ENCODE results near the gene ANKRD34A. TPM values are rescaled to one million over a fixed set of nuclear protein-coding genes. Genes with fewer than 3 reads are reported as not detected.

The ANKRD34A gene
- total and polyA plus RNA-seq, 2 of the 8 experiments (the other 6 are each of a cell fraction or from before 2014, with no cell fraction given) = 0.15 to 0.20 TPM

DNA sequence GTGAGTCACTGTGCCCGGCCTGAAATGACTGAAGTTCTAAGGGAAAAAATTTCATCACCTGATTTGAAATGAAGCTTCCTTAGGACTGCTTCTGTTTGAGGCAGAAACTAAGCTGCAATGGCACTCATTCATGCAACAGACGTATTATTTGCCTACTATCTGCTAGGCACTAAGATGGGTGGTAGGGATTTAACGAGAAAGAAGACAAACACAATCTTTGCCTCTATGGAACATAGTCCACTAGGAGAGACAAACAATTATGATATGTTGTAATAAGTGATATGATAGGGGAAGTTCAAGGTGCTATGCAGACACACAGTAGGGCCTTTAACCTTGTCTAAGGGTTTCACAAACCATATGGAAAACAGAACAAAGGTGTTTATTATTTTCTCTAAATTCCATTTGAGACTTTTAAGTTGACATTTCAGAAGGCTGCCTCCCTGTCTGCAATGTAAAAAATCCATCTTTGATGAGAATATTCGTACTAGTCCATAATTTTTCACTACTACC, 17.8 kb downstream of the ANKRD34A start:
- H3K27ac ChIP-seq (ENCODE audit: low read depth, low read length) = no peak overlapping the region
- 80% methylated on average over 4 of the region's 4 CpGs; no CpG with 5 or more reads in 1 of the 2 experiments for WGBS, 2 experiments (ENCODE audit: extremely low coverage in 1 of 2, insufficient coverage in 1 of 2, insufficient read length in 1 of 2, insufficient replicate concordance in 2 of 2, low coverage in 1 of 2, low lambda C conversion rate in 2 of 2, missing lambda C conversion rate in 1 of 2)
- H3K14ac ChIP-seq (ENCODE audit: insufficient read length) = no peak overlapping the region
- H3K18ac ChIP-seq (ENCODE audit: extremely low read depth, low read length) = no peak overlapping the region
- H2BK5ac ChIP-seq (ENCODE audit: low read depth, low read length) = no peak overlapping the region
- no peaks in the 10 kb centered on the region for H4K20me1 ChIP-seq (replicated peaks in 1 of 2; ENCODE audit: control insufficient read depth in 1 of 2, insufficient read depth in 2 of 2, low read length in 2 of 2)
- no peak overlapping the region for H3K23ac ChIP-seq (ENCODE audit: insufficient read length)
- H2AFZ ChIP-seq (ENCODE audit: low read length) = no peak overlapping the region
- DNase-seq (ENCODE audit: low read depth in 1 of 2, low spot score in 2 of 2) = no peak
- H2BK20ac ChIP-seq (ENCODE audit: low read length) = no peak overlapping the region
- H3K79me1 ChIP-seq (ENCODE audit: low read depth, low read length) = no peaks in the 10 kb centered on the region
- no peak overlapping the region for H2AK5ac ChIP-seq (ENCODE audit: low read depth, low read length)
- no peaks in the 10 kb centered on the region for H3K27me3 ChIP-seq (replicated peaks in 1 of 4; ENCODE audit: control insufficient read depth in 3 of 4, extremely low read depth in 1 of 4, insufficient read depth in 3 of 4, low read length in 3 of 4)
- peaks cover 0 to 8% (median 2%) of the 10 kb centered on the region in 4 experiments; a peak in 4 of 7 replicates for H3K4me1 ChIP-seq (replicated peaks in 1 of 4; ENCODE audit: control insufficient read depth in 3 of 4, insufficient read depth in 4 of 4, low read length in 3 of 4)
- no peaks in the 10 kb centered on the region for H3K36me3 ChIP-seq (ENCODE audit: control insufficient read depth in 2 of 4, insufficient read depth in 4 of 4, low read length in 3 of 4)
- no peak overlapping the region for H3K4ac ChIP-seq (replicated peaks; ENCODE audit: insufficient read length, low read depth, low read length)
- ChIA-PET POLR2A (ENCODE audit: partially characterized antibody) (interaction anchor here (2.8 kb wide), 1 partner anchor 19 kb away, joined by 11 read pairs; the partner anchor contains the start of gene RBM8A), CTCF (ENCODE audit: partially characterized antibody) (interaction anchor here (3.3 kb wide), 1 partner anchor 13 kb away, joined by 10 read pairs; no protein-coding TSS in a partner anchor)
- no peaks in the 10 kb centered on the region for H3K9me3 ChIP-seq (ENCODE audit: insufficient read depth in 2 of 2, low read depth in 1 of 2, low read length in 1 of 2)
- H3K4me2 ChIP-seq (ENCODE audit: insufficient read depth in 1 of 2, low read depth in 2 of 2, low read length in 2 of 2) = no peak overlapping the region
- no peak overlapping the region for H4K91ac ChIP-seq (replicated peaks; ENCODE audit: insufficient read length, low read length)
- no peaks in the 10 kb centered on the region for H3K79me2 ChIP-seq (ENCODE audit: control insufficient read depth in 1 of 2, insufficient read depth in 2 of 2, low read length in 2 of 2)
- no peak overlapping the region for H4K5ac ChIP-seq (ENCODE audit: insufficient read length, low read depth, low read length)
- H3K4me3 ChIP-seq (ENCODE audit: extremely low read depth in 1 of 4, insufficient read depth in 2 of 4, low read depth in 3 of 4, low read length in 4 of 4) = no peak overlapping the region
- no peak overlapping the region for H4K8ac ChIP-seq (ENCODE audit: extremely low read depth, insufficient read depth, low read length)
- H2BK15ac ChIP-seq (ENCODE audit: low read length) = no peak overlapping the region
- no peak for FAIRE-seq
- no peak overlapping the region for H2BK120ac ChIP-seq (replicated peaks; ENCODE audit: low read depth, low read length)
- no peaks in the 10 kb centered on the region for H3K23me2 ChIP-seq (ENCODE audit: low read depth, low read length)
- no peak overlapping the region for H2BK12ac ChIP-seq (ENCODE audit: low read depth, low read length)
- no peak overlapping the region for H3K56ac ChIP-seq (replicated peaks; ENCODE audit: insufficient read length, low read depth, low read length)
- no peak overlapping the region for H3K9ac ChIP-seq (replicated peaks in 1 of 4; ENCODE audit: extremely low read depth in 1 of 4, low read depth in 3 of 4, low read length in 3 of 4)
- no peak for TF ChIP-seq HDAC6 (IDR thresholded peaks at IDR 0.05; ENCODE audit: low read depth, low read length)
- TF ChIP-seq POLR2A (IDR thresholded peaks at IDR 0.05; ENCODE audit: control extremely low read depth in 1 of 2, low read depth in 2 of 2, low read length in 2 of 2) = no peak
- TF ChIP-seq PHF8 (conservative IDR thresholded peaks at IDR 0.05; ENCODE audit: low read depth, low read length) = no peak
- no peak for TF ChIP-seq USF2 (IDR thresholded peaks at IDR 0.05; ENCODE audit: low read length)
- TF ChIP-seq SRF (IDR thresholded peaks at IDR 0.05; ENCODE audit: low read depth, low read length) = no peak
- no peak for TF ChIP-seq EP300 (IDR thresholded peaks at IDR 0.05; ENCODE audit: borderline replicate concordance in 1 of 2, low read depth in 2 of 2, low read length in 2 of 2)
- no peak for TF ChIP-seq TEAD4 (IDR thresholded peaks at IDR 0.05; ENCODE audit: low read depth, low read length)
- TF ChIP-seq CREB1 (IDR thresholded peaks at IDR 0.05) = no peak
- no peak for TF ChIP-seq CHD2 (IDR thresholded peaks at IDR 0.05; ENCODE audit: low read length)
- no peak for TF ChIP-seq RBBP5 (IDR thresholded peaks at IDR 0.05; ENCODE audit: borderline replicate concordance, low read depth, low read length)
- TF ChIP-seq, protein P1, sequence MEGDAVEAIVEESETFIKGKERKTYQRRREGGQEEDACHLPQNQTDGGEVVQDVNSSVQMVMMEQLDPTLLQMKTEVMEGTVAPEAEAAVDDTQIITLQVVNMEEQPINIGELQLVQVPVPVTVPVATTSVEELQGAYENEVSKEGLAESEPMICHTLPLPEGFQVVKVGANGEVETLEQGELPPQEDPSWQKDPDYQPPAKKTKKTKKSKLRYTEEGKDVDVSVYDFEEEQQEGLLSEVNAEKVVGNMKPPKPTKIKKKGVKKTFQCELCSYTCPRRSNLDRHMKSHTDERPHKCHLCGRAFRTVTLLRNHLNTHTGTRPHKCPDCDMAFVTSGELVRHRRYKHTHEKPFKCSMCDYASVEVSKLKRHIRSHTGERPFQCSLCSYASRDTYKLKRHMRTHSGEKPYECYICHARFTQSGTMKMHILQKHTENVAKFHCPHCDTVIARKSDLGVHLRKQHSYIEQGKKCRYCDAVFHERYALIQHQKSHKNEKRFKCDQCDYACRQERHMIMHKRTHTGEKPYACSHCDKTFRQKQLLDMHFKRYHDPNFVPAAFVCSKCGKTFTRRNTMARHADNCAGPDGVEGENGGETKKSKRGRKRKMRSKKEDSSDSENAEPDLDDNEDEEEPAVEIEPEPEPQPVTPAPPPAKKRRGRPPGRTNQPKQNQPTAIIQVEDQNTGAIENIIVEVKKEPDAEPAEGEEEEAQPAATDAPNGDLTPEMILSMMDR (IDR thresholded peaks at IDR 0.05; ENCODE audit: control extremely low read depth in 1 of 3, insufficient read depth in 1 of 3, low read depth in 1 of 3, low read length in 3 of 3) = no peak

Data from H1 (cell line).